Measurements from ENCODE around the gene EMC9.
"Not testable (repeated sequence)": the region's sequence is repeated elsewhere in the genome, so short reads cannot be mapped to it uniquely, and the experiment has no call there.

Gene EMC9

GRCh38 chr14:24108336-24108874 is 33.0 kb downstream of the EMC9 start:
- no peak for DNase-seq (ENCODE audit: low read depth, low spot score)

- no peak for DNase-seq (ENCODE audit: low read depth, low spot score)
Measured at GRCh38 chr14:24106672-24107271, 34.6 kb downstream of the EMC9 start.

GRCh38 chr14:24105609-24106239 is 35.7 kb downstream of the EMC9 start:
- not testable (repeated sequence) for DNase-seq (ENCODE audit: low read depth, low spot score)

- DNase-seq (ENCODE audit: low read depth, low spot score), result no peak
Measured at GRCh38 chr14:24103451-24103850, 37.9 kb downstream of the EMC9 start.

GRCh38 chr14:24102357-24103048 is 38.9 kb downstream of the EMC9 start:
- DNase-seq (ENCODE audit: low read depth, low spot score), result no peak

- no peak for DNase-seq (ENCODE audit: low read depth, low spot score)
Measured at GRCh38 chr14:24100982-24101494, 40.4 kb downstream of the EMC9 start.

- no peak for DNase-seq (ENCODE audit: low read depth, low spot score)
Measured at GRCh38 chr14:24100197-24100981, 41.0 kb downstream of the EMC9 start.

GRCh38 chr14:24098927-24099813 is 42.2 kb downstream of the EMC9 start:
- DNase-seq (ENCODE audit: low read depth, low spot score), result no peak

GRCh38 chr14:24098229-24098926 is 43.0 kb downstream of the EMC9 start:
- DNase-seq (ENCODE audit: low read depth, low spot score), result no peak

GRCh38 chr14:24096545-24097181 is 44.7 kb downstream of the EMC9 start:
- DNase-seq (ENCODE audit: low read depth, low spot score), result no peak

GRCh38 chr14:24095271-24096068 is 45.9 kb downstream of the EMC9 start:
- DNase-seq (ENCODE audit: low read depth, low spot score), result no peak

- no peak for DNase-seq (ENCODE audit: low read depth, low spot score)
Measured at GRCh38 chr14:24094841-24095270, 46.5 kb downstream of the EMC9 start.

GRCh38 chr14:24093901-24094840 is 47.2 kb downstream of the EMC9 start, which contains the start of gene PCK2:
Gene PCK2, plus strand, starts transcription at chr14:24094311. Its CDS starts 95 bp downstream, at chr14:24094406.
- no peak for DNase-seq (ENCODE audit: low read depth, low spot score)

- no peak for DNase-seq (ENCODE audit: low read depth, low spot score)
Measured at GRCh38 chr14:24093207-24093900, 48.0 kb downstream of the EMC9 start.

- no peak for DNase-seq (ENCODE audit: low read depth, low spot score)
Measured at GRCh38 chr14:24092505-24093206, 48.7 kb downstream of the EMC9 start.

- no peak for DNase-seq (ENCODE audit: low read depth, low spot score)
Measured at GRCh38 chr14:24092110-24092504, 49.3 kb downstream of the EMC9 start.
